Smooth muscle cell (in vitro differentiated cells): Measurements from ENCODE around the gene NOP14. TPM values are rescaled to one million over a fixed set of nuclear protein-coding genes. Genes with fewer than 3 reads are reported as not detected.
"Not testable (repeated sequence)": the region's sequence is repeated elsewhere in the genome, so short reads cannot be mapped to it uniquely, and the experiment has no call there.

Experiments used
- DNase-seq: peaks from one replicate; lab custom pipeline; 2025; ENCODE audit not compliant: unreplicated experiment; lab: John Stamatoyannopoulos, UW
- H2AFZ ChIP-seq: fragments of 200-600 bp; sonication (generic); 2 replicates; pipeline ENCODE4 v1.6.0; 2016; ENCODE audit warnings: antibody characterized with exemption, low read depth, mild to moderate bottlenecking
- H3F3A ChIP-seq: fragments of 200-600 bp; sonication (generic); 2 replicates; pipeline ENCODE4 v1.6.0; 2017; ENCODE audit warnings: antibody characterized with exemption, low read depth
- H3K27ac ChIP-seq: fragments of 200-600 bp; sonication (generic); 2 replicates; pipeline ENCODE4 v1.5.1; 2016; ENCODE audit warnings: low read depth, mild to moderate bottlenecking
- H3K27me3 ChIP-seq: fragments of 200-600 bp; sonication (generic); 2 replicates; pipeline ENCODE4 v1.6.1; 2016; ENCODE audit warnings: low read depth, mild to moderate bottlenecking
- H3K36me3 ChIP-seq: fragments of 200-600 bp; sonication (generic); 2 replicates; pipeline ENCODE4 v1.5.1; 2016; ENCODE audit warnings: low read depth
- H3K4me1 ChIP-seq: fragments of 200-600 bp; sonication (generic); 2 replicates; pipeline ENCODE4 v1.5.1; 2016; ENCODE audit warnings: low read depth
- H3K4me2 ChIP-seq: fragments of 200-600 bp; sonication (generic); 2 replicates; pipeline ENCODE4 v1.6.0; 2016; ENCODE audit warnings: mild to moderate bottlenecking
- H3K4me3 ChIP-seq: fragments of 200-600 bp; sonication (generic); 2 replicates; pipeline ENCODE4 v1.5.1; 2016; ENCODE audit warnings: mild to moderate bottlenecking
- H3K79me2 ChIP-seq: fragments of 200-600 bp; sonication (generic); 2 replicates; pipeline ENCODE4 v1.6.0; 2016; ENCODE audit warnings: low read depth, mild to moderate bottlenecking
- H3K9ac ChIP-seq: fragments of 200-600 bp; sonication (generic); 2 replicates; pipeline ENCODE4 v1.6.0; 2016; ENCODE audit warnings: low read depth
- H3K9me3 ChIP-seq: fragments of 200-600 bp; sonication (generic); replicated peaks from 2 replicates; pipeline ENCODE4 v1.5.1; 2016; ENCODE audit warnings: low read depth
- H4K20me1 ChIP-seq: fragments of 200-600 bp; sonication (generic); 2 replicates; pipeline ENCODE4 v1.6.0; 2016; ENCODE audit warnings: low read depth
- WGBS: methylation state at CpG from one replicate; pipeline ENCODE4 v1.1.7; 2016; ENCODE audit warnings: low lambda C conversion rate; 5-methylcytosine and 5-hydroxymethylcytosine counted together
- polyA plus RNA-seq: library from polyadenylated mRNA; unstranded; fragments of >200 nt; fragmentation: Nextera tagmentation; extraction: Ambion mirVana; gene quantifications from 2 replicates; pipeline ENCODE4 v1.2.1, GENCODE V29; 2016
- total RNA-seq: library from RNA; depleted of rRNA; stranded (reverse); fragments of >200 nt; gene quantifications from 2 replicates; pipeline ENCODE4 v1.2.3, GENCODE V29; 2014
- TF ChIP-seq, protein P1 (sequence below): fragments of 200-600 bp; sonication (generic); IDR thresholded peaks from 2 replicates; pipeline ENCODE4 v1.5.1; 2017; ENCODE audit warnings: borderline replicate concordance, mild to moderate bottlenecking, antibody characterized with exemption; ENCODE audit not compliant: insufficient read depth, poor library complexity, severe bottlenecking

The NOP14 gene
- total and polyA plus RNA-seq, 2 experiments from 2014 or later: 10.9 to 18.5 TPM

DNA sequence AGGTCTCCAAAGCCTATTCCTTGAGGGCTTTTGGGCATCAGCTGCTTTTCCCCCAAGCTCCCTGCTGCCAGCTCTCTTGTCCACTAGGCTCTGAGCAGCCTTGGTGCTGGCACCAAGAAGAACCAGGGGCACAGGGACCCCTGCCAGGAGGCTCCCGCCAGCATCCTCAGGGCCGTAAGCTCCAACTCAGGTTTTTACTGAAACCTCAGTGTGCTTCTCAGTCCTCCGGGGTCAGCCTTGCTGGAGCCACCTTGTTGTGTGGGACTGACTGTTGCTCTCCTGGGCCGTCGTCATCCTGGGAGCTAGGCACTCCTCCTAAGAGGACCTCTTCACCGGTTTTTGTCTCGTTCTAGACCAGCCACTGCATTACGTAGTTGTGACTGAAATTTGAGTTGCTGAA lies 38.9 kb downstream of the NOP14 start:
- no peaks in the 10 kb centered on the region for H3K9me3 ChIP-seq
- H3K4me3 ChIP-seq: no peak overlapping the region
- peaks cover 23% of the 10 kb centered on the region for H3K79me2 ChIP-seq
- H4K20me1 ChIP-seq: peaks cover 8% of the 10 kb centered on the region
- H2AFZ ChIP-seq: no peak overlapping the region
- H3K4me1 ChIP-seq: peaks cover 12% of the 10 kb centered on the region
- 91% methylated on average over 8 of the region's 8 CpGs for WGBS
- TF ChIP-seq, protein P1, sequence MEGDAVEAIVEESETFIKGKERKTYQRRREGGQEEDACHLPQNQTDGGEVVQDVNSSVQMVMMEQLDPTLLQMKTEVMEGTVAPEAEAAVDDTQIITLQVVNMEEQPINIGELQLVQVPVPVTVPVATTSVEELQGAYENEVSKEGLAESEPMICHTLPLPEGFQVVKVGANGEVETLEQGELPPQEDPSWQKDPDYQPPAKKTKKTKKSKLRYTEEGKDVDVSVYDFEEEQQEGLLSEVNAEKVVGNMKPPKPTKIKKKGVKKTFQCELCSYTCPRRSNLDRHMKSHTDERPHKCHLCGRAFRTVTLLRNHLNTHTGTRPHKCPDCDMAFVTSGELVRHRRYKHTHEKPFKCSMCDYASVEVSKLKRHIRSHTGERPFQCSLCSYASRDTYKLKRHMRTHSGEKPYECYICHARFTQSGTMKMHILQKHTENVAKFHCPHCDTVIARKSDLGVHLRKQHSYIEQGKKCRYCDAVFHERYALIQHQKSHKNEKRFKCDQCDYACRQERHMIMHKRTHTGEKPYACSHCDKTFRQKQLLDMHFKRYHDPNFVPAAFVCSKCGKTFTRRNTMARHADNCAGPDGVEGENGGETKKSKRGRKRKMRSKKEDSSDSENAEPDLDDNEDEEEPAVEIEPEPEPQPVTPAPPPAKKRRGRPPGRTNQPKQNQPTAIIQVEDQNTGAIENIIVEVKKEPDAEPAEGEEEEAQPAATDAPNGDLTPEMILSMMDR: no peak
- no peaks in the 10 kb centered on the region for H3K36me3 ChIP-seq
- no peak overlapping the region for H3K4me2 ChIP-seq
- no peak for DNase-seq
- H3K9ac ChIP-seq: peak overlapping the region; percentile 41
- H3K27ac ChIP-seq: peak overlapping the region; percentile 91
- peaks cover 3% of the 10 kb centered on the region for H3F3A ChIP-seq
- no peaks in the 10 kb centered on the region for H3K27me3 ChIP-seq

DNA sequence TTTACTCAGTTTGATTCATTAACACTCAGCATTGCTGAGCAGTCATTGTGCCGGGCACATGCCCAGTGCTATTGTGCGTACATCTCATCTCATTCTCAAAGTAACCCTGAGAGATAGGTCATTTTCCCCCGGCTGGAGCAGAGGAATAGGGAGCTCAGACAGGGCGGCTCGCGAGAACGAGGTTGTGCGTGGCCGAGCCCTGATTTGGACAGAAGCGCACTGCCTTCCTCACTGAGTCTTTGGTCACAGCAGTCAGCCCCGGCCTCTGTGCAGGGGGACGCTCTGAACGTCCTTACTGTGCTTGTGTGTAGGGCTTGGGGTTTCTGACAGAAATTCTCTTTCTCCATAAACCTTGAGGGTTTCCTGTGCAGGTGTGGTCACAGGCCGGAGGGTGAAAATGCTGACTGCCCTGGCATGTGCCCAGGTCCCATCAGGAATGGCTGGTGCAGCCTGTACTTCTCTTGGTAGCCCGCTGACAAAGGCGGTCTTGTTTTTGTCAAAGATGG lies 39.5 kb downstream of the NOP14 start:
- Histone ChIP-seq H3K36me3 (no peaks in the 10 kb centered on the region), H3K9ac (peak overlapping the region; percentile 61), H4K20me1 (peaks cover 8% of the 10 kb centered on the region), H3K4me2 (no peak overlapping the region), H3K27me3 (no peaks in the 10 kb centered on the region), H3K27ac (peak overlapping the region; percentile 91), H3F3A (no peaks in the 10 kb centered on the region), H3K9me3 (no peaks in the 10 kb centered on the region), H3K4me3 (no peak overlapping the region), H3K4me1 (peaks cover 12% of the 10 kb centered on the region), H2AFZ (no peak overlapping the region), H3K79me2 (peaks cover 26% of the 10 kb centered on the region)
- 96% methylated on average over 16 of the region's 16 CpGs for WGBS
- TF ChIP-seq, protein P1: no peak
- no peak for DNase-seq

DNA sequence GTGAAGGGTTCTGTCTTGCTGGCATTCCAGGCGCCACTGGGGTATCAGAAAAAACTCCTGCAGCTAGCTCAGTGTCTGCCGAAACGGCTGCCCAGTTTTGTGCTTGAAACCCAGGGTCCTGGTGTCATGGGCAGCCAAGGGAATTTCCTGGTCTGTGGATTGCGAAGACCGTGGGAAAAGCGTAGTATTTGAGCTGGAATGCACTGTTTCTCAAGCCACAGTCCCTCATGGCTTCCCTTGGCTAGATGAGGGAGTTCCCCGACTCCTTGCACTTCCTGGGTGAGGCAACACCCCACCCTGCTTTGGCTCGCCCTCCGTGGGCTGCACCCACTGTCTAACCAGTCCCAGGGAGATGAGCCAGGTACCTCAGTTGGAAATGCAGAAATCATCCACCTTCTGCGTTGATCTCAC lies 40.1 kb downstream of the NOP14 start:
- Histone ChIP-seq H3K79me2 (peaks cover 32% of the 10 kb centered on the region), H3K4me2 (peak overlapping the region; percentile 54), H3K4me1 (peaks cover 12% of the 10 kb centered on the region), H3F3A (no peaks in the 10 kb centered on the region), H3K27me3 (no peaks in the 10 kb centered on the region), H3K4me3 (no peak overlapping the region), H3K36me3 (no peaks in the 10 kb centered on the region), H2AFZ (no peak overlapping the region), H3K27ac (peak overlapping the region; percentile 91), H3K9me3 (no peaks in the 10 kb centered on the region), H3K9ac (peak overlapping the region; percentile 61), H4K20me1 (peaks cover 8% of the 10 kb centered on the region)
- TF ChIP-seq, protein P1: no peak
- WGBS: 73% methylated on average over 10 of the region's 10 CpGs
- DNase-seq: no peak

DNA sequence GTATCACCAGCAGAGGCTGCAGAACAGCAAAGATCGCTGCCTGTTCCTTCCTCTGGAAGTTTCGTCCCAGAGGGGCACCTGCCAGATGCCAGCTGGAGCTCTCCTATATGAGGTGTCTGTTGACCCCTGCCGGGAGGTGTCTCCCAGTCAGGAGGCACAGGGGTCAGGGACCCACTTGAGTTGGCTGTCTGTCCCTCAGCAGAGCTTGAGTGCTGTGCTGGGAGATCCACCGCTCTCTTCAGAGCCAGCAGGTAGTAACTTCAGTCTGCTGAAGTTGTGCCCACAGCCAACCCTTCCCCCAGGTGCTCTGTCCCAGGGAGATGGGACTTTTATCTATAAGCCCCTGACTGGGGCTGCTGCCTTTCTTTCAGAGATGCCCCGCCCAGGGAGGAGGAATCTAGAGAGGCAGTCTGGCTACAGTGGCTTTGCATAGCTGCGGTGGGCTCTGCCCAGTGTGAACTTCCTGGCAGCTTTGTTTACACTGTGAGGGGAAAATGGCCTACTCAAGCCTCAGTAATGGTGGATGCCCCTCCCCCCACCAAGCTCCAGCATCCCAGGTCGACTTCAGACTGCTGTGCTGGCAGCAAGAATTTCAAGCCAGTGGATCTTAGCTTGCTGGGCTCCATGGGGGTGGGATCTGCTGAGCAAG lies 40.6 kb downstream of the NOP14 start:
- not testable (repeated sequence) for DNase-seq, H2AFZ ChIP-seq, H4K20me1 ChIP-seq, H3K4me3 ChIP-seq, H3K27me3 ChIP-seq, H3K9me3 ChIP-seq, H3K36me3 ChIP-seq, H3F3A ChIP-seq
- Histone ChIP-seq H3K4me2 (peak overlapping the region; percentile 54), H3K79me2 (peaks cover 38% of the 10 kb centered on the region), H3K9ac (peak overlapping the region; percentile 61), H3K27ac (peak overlapping the region; percentile 91), H3K4me1 (peaks cover 12% of the 10 kb centered on the region)
- WGBS: 45% methylated on average over 7 of the region's 7 CpGs

DNA sequence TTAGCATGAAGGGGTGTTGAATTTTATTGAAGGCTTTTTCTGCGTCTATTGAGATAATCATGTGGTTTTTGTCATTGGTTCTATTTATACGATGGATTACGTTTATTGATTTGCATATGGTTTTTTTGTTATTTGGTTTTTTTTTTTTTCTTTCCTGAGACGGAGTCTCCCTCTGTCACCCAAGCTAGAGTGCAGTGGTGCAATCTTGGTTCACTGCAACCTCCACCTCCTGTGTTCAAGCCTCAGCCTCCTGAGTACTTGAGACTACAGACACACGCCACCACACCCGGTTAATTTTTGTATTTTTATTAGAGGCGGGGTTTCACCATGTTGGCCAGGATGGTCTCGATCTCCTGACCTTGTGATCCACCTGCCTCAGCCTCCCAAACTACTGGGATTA lies 44.5 kb downstream of the NOP14 start:
- H3K4me3 ChIP-seq, H2AFZ ChIP-seq, H3K4me2 ChIP-seq, H3K9me3 ChIP-seq, H3K9ac ChIP-seq, DNase-seq, H3K27ac ChIP-seq, H3F3A ChIP-seq, H3K27me3 ChIP-seq, H3K36me3 ChIP-seq, H4K20me1 ChIP-seq: not testable (repeated sequence)
- H3K79me2 ChIP-seq: peaks cover 53% of the 10 kb centered on the region
- WGBS: 97% methylated on average over 8 of the region's 8 CpGs
- H3K4me1 ChIP-seq: peaks cover 12% of the 10 kb centered on the region

DNA sequence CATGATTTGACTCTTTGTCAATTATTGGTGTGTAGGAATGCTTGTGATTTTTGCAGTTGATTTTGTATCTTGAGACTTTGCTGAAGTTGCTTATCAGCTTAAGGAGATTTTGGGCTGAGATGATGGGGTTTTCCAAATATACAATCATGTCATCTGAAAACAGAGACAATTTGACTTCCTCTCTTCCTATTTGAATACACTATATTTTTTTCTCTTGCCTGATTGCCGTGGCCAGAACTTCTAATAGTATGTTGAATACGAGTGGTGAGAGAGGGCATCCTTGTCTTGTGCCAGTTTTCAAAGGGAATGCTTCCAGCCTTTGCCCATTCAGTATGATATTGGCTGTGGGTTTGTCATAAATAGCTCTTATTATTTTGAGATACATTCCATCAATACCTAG lies 44.9 kb downstream of the NOP14 start:
- H3K9me3 ChIP-seq, H2AFZ ChIP-seq, H4K20me1 ChIP-seq, H3K9ac ChIP-seq, H3K36me3 ChIP-seq, H3K4me2 ChIP-seq, H3K27me3 ChIP-seq, H3K27ac ChIP-seq, H3F3A ChIP-seq, H3K4me3 ChIP-seq, DNase-seq: not testable (repeated sequence)
- Histone ChIP-seq H3K4me1 (peaks cover 12% of the 10 kb centered on the region), H3K79me2 (peaks cover 53% of the 10 kb centered on the region)
- WGBS: 98% methylated on average over 2 of the region's 2 CpGs
